OCI-M1 (cell line): ENCODE data around the gene RAB11FIP3.
"Not testable (repeated sequence)": the region's sequence is repeated elsewhere in the genome, so short reads cannot be mapped to it uniquely, and the experiment has no call there.

Experiments
- DNase-seq: peaks from one replicate; lab custom pipeline; 2025; lab: John Stamatoyannopoulos, UW

The RAB11FIP3 gene

GRCh38 chr16:425082-425718, at the start of gene RAB11FIP3:
Gene RAB11FIP3, plus strand, starts transcription at chr16:425649. Its CDS starts 358 bp downstream, at chr16:426007.
- DNase-seq = peak; percentile 86

GRCh38 chr16:375927-376816, 49.3 kb upstream of the RAB11FIP3 start:
- no peak for DNase-seq

GRCh38 chr16:376817-377418, 48.5 kb upstream of the RAB11FIP3 start:
- no peak for DNase-seq

GRCh38 chr16:377419-377951, 48.0 kb upstream of the RAB11FIP3 start:
- no peak for DNase-seq

- DNase-seq = not testable (repeated sequence)
Measured at GRCh38 chr16:378113-378820, 47.2 kb upstream of the RAB11FIP3 start.

GRCh38 chr16:378821-379182, 46.6 kb upstream of the RAB11FIP3 start:
- no peak for DNase-seq

- no peak for DNase-seq
Measured at GRCh38 chr16:379183-379960, 46.1 kb upstream of the RAB11FIP3 start.

- no peak for DNase-seq
Measured at GRCh38 chr16:379961-380761, 45.3 kb upstream of the RAB11FIP3 start.

- no peak for DNase-seq
Measured at GRCh38 chr16:380762-381011, 44.8 kb upstream of the RAB11FIP3 start.

- peak; percentile 20 for DNase-seq
Measured at GRCh38 chr16:381012-381788, 44.2 kb upstream of the RAB11FIP3 start.

GRCh38 chr16:381789-382717, 43.4 kb upstream of the RAB11FIP3 start, which contains the start of gene PGAP6:
Gene PGAP6, minus strand, starts transcription at chr16:381978. Its CDS starts 157 bp downstream, at chr16:381821.
- peak; percentile 69 for DNase-seq

GRCh38 chr16:383326-384051, 42.0 kb upstream of the RAB11FIP3 start:
- DNase-seq = no peak

GRCh38 chr16:386641-387156, 38.8 kb upstream of the RAB11FIP3 start:
- peak; percentile 68 for DNase-seq

GRCh38 chr16:387761-388666, 37.4 kb upstream of the RAB11FIP3 start:
- DNase-seq = peak; percentile 91

GRCh38 chr16:389352-389751, 36.1 kb upstream of the RAB11FIP3 start:
- DNase-seq = no peak

GRCh38 chr16:391885-392335, 33.5 kb upstream of the RAB11FIP3 start:
- DNase-seq = peak; percentile 91
